ENCODE data around the gene ZNF487.

The ZNF487 gene

DNA sequence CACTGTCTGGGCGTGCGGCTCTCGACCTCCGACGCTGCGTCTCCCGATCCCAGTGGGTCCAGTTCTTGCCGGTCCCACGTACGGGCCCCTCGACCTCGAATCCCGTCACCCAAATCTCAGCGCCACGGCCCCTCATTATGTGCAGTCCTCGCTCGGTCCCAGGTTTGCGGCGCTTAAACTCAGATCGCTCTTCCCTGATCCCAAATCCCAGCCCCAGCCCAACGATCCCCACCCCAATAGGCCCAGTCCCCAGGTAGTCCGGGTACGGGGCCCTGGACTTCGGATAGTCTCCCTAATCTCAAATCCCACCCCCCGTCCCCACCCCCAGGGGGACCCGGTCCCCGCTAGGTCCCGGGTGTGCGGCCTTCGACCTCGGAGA lies 28.6 kb upstream of the ZNF487 start:
- Histone ChIP-seq H3K9me2 (replicated peaks; ENCODE audit: low read depth, low read length) (no peaks in the 10 kb centered on the region), H3K79me2 (ENCODE audit: insufficient read depth, low read length) (peaks cover 65% of the 10 kb centered on the region), H3K9me3 (ENCODE audit: insufficient read depth, low read depth, low read length) (no peaks in the 10 kb centered on the region), H4K20me1 (ENCODE audit: insufficient read depth, low read length, poor library complexity, severe bottlenecking) (peaks cover 50% of the 10 kb centered on the region), H3F3A (ENCODE audit: low read depth) (peaks cover 3% of the 10 kb centered on the region; the same call in 1 of the 2 replicates), H3K4me1 (ENCODE audit: insufficient read depth, low read length, poor library complexity, severe bottlenecking) (peaks cover 32% of the 10 kb centered on the region), H3K36me3 (ENCODE audit: insufficient read depth, low read length) (peaks cover 5% of the 10 kb centered on the region; the same call in 1 of the 2 replicates), H3K4me3 (ENCODE audit: low read length, poor library complexity, severe bottlenecking) (peak overlapping the region; percentile 98), H3K9ac (ENCODE audit: low read depth, low read length, poor library complexity, severe bottlenecking) (peak overlapping the region; percentile 94), H3K4me2 (ENCODE audit: low read depth, low read length, poor library complexity, severe bottlenecking) (peak overlapping the region; percentile 91), H3K27me3 (ENCODE audit: insufficient read depth, low read length, poor library complexity, severe bottlenecking) (peaks cover 3% of the 10 kb centered on the region), H2AFZ (ENCODE audit: low read length) (no peak overlapping the region)
- TF ChIP-seq, protein P1, sequence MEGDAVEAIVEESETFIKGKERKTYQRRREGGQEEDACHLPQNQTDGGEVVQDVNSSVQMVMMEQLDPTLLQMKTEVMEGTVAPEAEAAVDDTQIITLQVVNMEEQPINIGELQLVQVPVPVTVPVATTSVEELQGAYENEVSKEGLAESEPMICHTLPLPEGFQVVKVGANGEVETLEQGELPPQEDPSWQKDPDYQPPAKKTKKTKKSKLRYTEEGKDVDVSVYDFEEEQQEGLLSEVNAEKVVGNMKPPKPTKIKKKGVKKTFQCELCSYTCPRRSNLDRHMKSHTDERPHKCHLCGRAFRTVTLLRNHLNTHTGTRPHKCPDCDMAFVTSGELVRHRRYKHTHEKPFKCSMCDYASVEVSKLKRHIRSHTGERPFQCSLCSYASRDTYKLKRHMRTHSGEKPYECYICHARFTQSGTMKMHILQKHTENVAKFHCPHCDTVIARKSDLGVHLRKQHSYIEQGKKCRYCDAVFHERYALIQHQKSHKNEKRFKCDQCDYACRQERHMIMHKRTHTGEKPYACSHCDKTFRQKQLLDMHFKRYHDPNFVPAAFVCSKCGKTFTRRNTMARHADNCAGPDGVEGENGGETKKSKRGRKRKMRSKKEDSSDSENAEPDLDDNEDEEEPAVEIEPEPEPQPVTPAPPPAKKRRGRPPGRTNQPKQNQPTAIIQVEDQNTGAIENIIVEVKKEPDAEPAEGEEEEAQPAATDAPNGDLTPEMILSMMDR (conservative IDR thresholded peaks at IDR 0.05; ENCODE audit: low read length) = no peak; the same call in 1 of the 2 replicates
- TF ChIP-seq EZH2phosphoT487 (IDR thresholded peaks at IDR 0.05; ENCODE audit: borderline replicate concordance) = no peak

DNA sequence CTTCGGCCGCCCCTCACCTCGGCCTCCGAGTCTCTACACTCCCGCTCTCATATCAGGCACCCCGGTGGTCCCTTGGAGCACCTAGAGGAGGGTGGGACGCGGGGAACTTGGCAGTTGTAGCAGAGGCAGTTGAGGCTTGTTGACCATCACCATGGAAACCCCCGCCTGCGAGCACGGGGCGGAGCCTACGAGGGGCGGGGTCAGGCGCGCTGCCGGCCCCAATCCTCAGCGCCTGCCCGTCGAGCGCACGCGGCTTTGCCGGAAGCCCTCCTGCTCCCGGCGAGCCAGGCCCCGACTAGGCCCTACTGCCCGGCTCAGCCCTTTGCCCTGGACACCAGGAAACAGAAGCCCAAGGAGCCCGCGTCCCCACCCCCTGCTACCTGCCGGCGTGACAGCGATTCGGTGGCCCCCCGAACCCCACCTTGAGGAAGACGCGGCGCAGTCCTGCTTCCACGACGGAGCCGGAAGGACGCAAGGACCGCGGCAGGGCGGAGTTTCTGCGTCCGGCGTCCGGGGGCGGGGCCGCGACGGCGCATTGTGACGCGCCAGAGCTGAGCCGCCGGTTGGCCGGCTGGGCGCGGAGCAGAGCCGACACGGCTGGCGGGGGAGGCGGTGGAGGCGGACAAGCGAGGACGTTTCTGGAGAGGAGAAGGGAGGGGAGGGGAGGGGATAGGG lies 28.1 kb upstream of the ZNF487 start, which contains the start of gene HNRNPF:
Gene HNRNPF, minus strand, starts transcription at position 477 of the 675 bp plus-strand sequence. CDS start 21,302 bp downstream, outside the sequence.
- H3K79me2 ChIP-seq (ENCODE audit: insufficient read depth, low read length) = peaks cover 60% of the 10 kb centered on the region
- peak within 1 kb of the TSS; percentile 91 for H3K4me2 ChIP-seq (ENCODE audit: low read depth, low read length, poor library complexity, severe bottlenecking)
- no peaks in the 10 kb centered on the region for H3K9me3 ChIP-seq (ENCODE audit: insufficient read depth, low read depth, low read length)
- peak within 1 kb of the TSS; percentile 66 for H2AFZ ChIP-seq (ENCODE audit: low read length)
- no peaks in the 10 kb centered on the region for H3K9me2 ChIP-seq (replicated peaks; ENCODE audit: low read depth, low read length)
- TF ChIP-seq EZH2phosphoT487 (IDR thresholded peaks at IDR 0.05; ENCODE audit: borderline replicate concordance) = no peak
- TF ChIP-seq, protein P1 (conservative IDR thresholded peaks at IDR 0.05; ENCODE audit: low read length) = no peak
- no peaks in the 10 kb centered on the region for H3K36me3 ChIP-seq (ENCODE audit: insufficient read depth, low read length)
- H3K27me3 ChIP-seq (ENCODE audit: insufficient read depth, low read length, poor library complexity, severe bottlenecking) = peaks cover 3% of the 10 kb centered on the region
- peaks cover 3% of the 10 kb centered on the region; the same call in 1 of the 2 replicates for H3F3A ChIP-seq (ENCODE audit: low read depth)
- H4K20me1 ChIP-seq (ENCODE audit: insufficient read depth, low read length, poor library complexity, severe bottlenecking) = peaks cover 44% of the 10 kb centered on the region
- H3K9ac ChIP-seq (ENCODE audit: low read depth, low read length, poor library complexity, severe bottlenecking) = peak within 1 kb of the TSS; percentile 94
- peak within 1 kb of the TSS; percentile 98 for H3K4me3 ChIP-seq (ENCODE audit: low read length, poor library complexity, severe bottlenecking)
- peaks cover 27% of the 10 kb centered on the region for H3K4me1 ChIP-seq (ENCODE audit: insufficient read depth, low read length, poor library complexity, severe bottlenecking)

DNA sequence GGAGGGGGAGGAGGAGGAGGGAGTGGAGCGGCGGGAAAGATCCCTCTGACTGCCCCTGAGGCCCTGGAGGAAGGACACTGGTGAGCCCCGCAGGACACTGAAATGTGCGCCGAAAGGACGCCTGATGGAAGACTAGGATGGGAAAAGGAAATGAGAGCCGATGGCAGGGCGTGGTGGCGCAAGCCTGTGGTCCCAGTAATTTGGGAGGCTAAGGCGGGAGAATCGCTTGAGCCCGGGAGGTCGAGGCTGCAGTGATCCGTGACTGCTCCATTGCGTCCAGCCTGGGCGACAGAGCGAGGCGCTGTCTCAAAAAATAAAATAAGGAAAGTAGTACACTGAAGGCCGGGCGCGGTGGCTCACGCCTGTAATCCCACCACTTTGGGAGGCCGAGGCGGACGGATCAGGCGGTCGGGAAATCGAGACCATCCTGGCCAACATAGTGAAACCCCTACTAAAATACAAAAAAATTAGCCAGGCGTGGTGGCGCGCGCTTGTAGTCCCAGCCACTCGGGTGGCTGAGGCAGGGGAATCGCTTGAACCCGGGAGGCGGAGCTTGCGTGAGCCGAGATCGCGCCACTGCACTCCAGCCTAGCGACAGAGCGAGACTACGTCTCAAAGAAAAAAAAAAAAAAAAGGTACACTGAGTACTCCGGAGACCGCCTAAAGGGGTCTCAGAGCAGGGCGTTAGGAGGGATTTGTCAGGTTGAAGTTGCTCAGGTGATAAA lies 27.4 kb upstream of the ZNF487 start:
- peak overlapping the region; percentile 66 for H2AFZ ChIP-seq (ENCODE audit: low read length)
- H4K20me1 ChIP-seq (ENCODE audit: insufficient read depth, low read length, poor library complexity, severe bottlenecking) = peaks cover 37% of the 10 kb centered on the region
- H3K79me2 ChIP-seq (ENCODE audit: insufficient read depth, low read length) = peaks cover 53% of the 10 kb centered on the region
- peak overlapping the region; percentile 94 for H3K9ac ChIP-seq (ENCODE audit: low read depth, low read length, poor library complexity, severe bottlenecking)
- peak overlapping the region; percentile 98 for H3K4me3 ChIP-seq (ENCODE audit: low read length, poor library complexity, severe bottlenecking)
- peaks cover 3% of the 10 kb centered on the region; the same call in 1 of the 2 replicates for H3F3A ChIP-seq (ENCODE audit: low read depth)
- TF ChIP-seq, protein P1 (conservative IDR thresholded peaks at IDR 0.05; ENCODE audit: low read length) = no peak
- no peak for TF ChIP-seq EZH2phosphoT487 (IDR thresholded peaks at IDR 0.05; ENCODE audit: borderline replicate concordance)
- peak overlapping the region; percentile 73 for H3K4me2 ChIP-seq (ENCODE audit: low read depth, low read length, poor library complexity, severe bottlenecking)
- H3K9me2 ChIP-seq (replicated peaks; ENCODE audit: low read depth, low read length) = no peaks in the 10 kb centered on the region
- no peaks in the 10 kb centered on the region for H3K9me3 ChIP-seq (ENCODE audit: insufficient read depth, low read depth, low read length)
- H3K4me1 ChIP-seq (ENCODE audit: insufficient read depth, low read length, poor library complexity, severe bottlenecking) = peaks cover 20% of the 10 kb centered on the region
- H3K27me3 ChIP-seq (ENCODE audit: insufficient read depth, low read length, poor library complexity, severe bottlenecking) = peaks cover 3% of the 10 kb centered on the region
- H3K36me3 ChIP-seq (ENCODE audit: insufficient read depth, low read length) = no peaks in the 10 kb centered on the region

Measured in Loucy (cell line).